HepG2 (cell line): Measurements from ENCODE around the gene MTRR. TPM values are rescaled to one million over a fixed set of nuclear protein-coding genes. Genes with fewer than 3 reads are reported as not detected.

Experiments
- CC2D1A ChIP-seq: sonication (generic); formaldehyde crosslinking; IDR thresholded peaks from 2 replicates; pipeline ENCODE4 v1.8.1; 2023; ENCODE audit warnings: mild to moderate bottlenecking, missing genetic modification reagents
- GATAD1 ChIP-seq: IDR thresholded peaks from 2 replicates; pipeline ENCODE4 v1.6.1; 2016; ENCODE audit warnings: missing genetic modification reagents, missing compliant biosample characterization
- KMT2A ChIP-seq: sonication (generic); formaldehyde crosslinking; IDR thresholded peaks from 2 replicates; pipeline ENCODE4 v1.4.0; 2020; ENCODE audit warnings: missing genetic modification reagents
- NKX3-1 ChIP-seq: sonication (generic); formaldehyde crosslinking; IDR thresholded peaks from 2 replicates; pipeline ENCODE4 v1.5.0; 2020; ENCODE audit warnings: missing genetic modification reagents
- NR2C2 ChIP-seq: sonication (generic); formaldehyde crosslinking; IDR thresholded peaks from 2 replicates; pipeline ENCODE4 v1.4.0; 2020; ENCODE audit warnings: missing genetic modification reagents, mild to moderate bottlenecking, moderate library complexity, borderline replicate concordance
- SIN3A ChIP-seq: IDR thresholded peaks from 2 replicates; pipeline ENCODE4 v1.6.1; 2011; ENCODE audit warnings: low read depth, mild to moderate bottlenecking, control low read depth, low read length, borderline replicate concordance
- SPEN ChIP-seq: sonication (generic); formaldehyde crosslinking; IDR thresholded peaks from 2 replicates; pipeline ENCODE4 v1.5.1; 2020; ENCODE audit warnings: low read depth, mild to moderate bottlenecking, missing genetic modification reagents
- SRSF9 ChIP-seq: fragments of 200-400 bp; formaldehyde crosslinking; IDR thresholded peaks from 2 replicates; pipeline ENCODE4 v1.6.1; 2018; ENCODE audit warnings: borderline replicate concordance, mild to moderate bottlenecking, low read depth, low read length; ENCODE audit not compliant: insufficient read depth, poor library complexity, severe bottlenecking
- ZBTB7A ChIP-seq: sonication (generic); formaldehyde crosslinking; IDR thresholded peaks from 2 replicates; pipeline ENCODE4 v1.8.0; 2022; ENCODE audit warnings: mild to moderate bottlenecking, missing genetic modification reagents
- ZNF263 ChIP-seq: sonication (generic); formaldehyde crosslinking; IDR thresholded peaks from 2 replicates; pipeline ENCODE4 v1.4.0; 2020; ENCODE audit warnings: missing genetic modification reagents
- ZNF264 ChIP-seq: sonication (generic); formaldehyde crosslinking; IDR thresholded peaks from 2 replicates; pipeline ENCODE4 v1.4.0; 2020; ENCODE audit warnings: missing genetic modification reagents
- ZNF331 ChIP-seq: sonication (generic); formaldehyde crosslinking; IDR thresholded peaks from 2 replicates; pipeline ENCODE4 v1.4.0; 2020; ENCODE audit warnings: missing genetic modification reagents
- polyA plus RNA-seq, 8 experiments: library from polyadenylated mRNA; depleted of rRNA in 3 of 8; stranded (reverse) in 7 of 8; unstranded in 1 of 8; fragments of >200 nt; fragmentation: Illumina TruSeq in 4 of 8; extraction: Trizol in 4 of 8; gene quantifications; 2 replicates each; pipeline versions ENCODE4 v1.2.1 to v1.2.3, GENCODE V29; 2011 to 2016; ENCODE audit warnings: low read depth in 4 of 8, missing spikeins in 1 of 8, mixed read lengths in 1 of 8; ENCODE audit not compliant: insufficient read depth in 1 of 8
- total RNA-seq, 5 experiments: library from RNA; depleted of rRNA; stranded (reverse); fragments of >200 nt; fragmentation: Illumina TruSeq; extraction: Trizol; gene quantifications; 2 replicates each; pipeline ENCODE4 v1.2.3, GENCODE V29; 2016; ENCODE audit warnings: low read depth in 1 of 5
- TF ChIP-seq, protein P1 (sequence below): sonication (generic); formaldehyde crosslinking; IDR thresholded peaks from 2 replicates; pipeline ENCODE4 v1.4.0; 2020; ENCODE audit warnings: mild to moderate bottlenecking, missing genetic modification reagents
- TF ChIP-seq, protein P2 (sequence below): sonication (generic); formaldehyde crosslinking; IDR thresholded peaks from 2 replicates; pipeline ENCODE4 v1.5.1; 2020; ENCODE audit warnings: mild to moderate bottlenecking, moderate library complexity, missing genetic modification reagents
- TF ChIP-seq, protein P3 (sequence below), 2 experiments: IDR thresholded peaks; 2 replicates each; pipeline ENCODE4 v1.6.1; 2011 to 2012; ENCODE audit warnings: low read length in 2 of 2, borderline replicate concordance in 1 of 2, low read depth in 1 of 2, mild to moderate bottlenecking in 1 of 2, moderate library complexity in 1 of 2

Gene MTRR
- total and polyA plus RNA-seq, 2 of the 13 experiments (the other 11 are each of a cell fraction or from before 2014, with no cell fraction given): 39.2 to 59.2 TPM

DNA sequence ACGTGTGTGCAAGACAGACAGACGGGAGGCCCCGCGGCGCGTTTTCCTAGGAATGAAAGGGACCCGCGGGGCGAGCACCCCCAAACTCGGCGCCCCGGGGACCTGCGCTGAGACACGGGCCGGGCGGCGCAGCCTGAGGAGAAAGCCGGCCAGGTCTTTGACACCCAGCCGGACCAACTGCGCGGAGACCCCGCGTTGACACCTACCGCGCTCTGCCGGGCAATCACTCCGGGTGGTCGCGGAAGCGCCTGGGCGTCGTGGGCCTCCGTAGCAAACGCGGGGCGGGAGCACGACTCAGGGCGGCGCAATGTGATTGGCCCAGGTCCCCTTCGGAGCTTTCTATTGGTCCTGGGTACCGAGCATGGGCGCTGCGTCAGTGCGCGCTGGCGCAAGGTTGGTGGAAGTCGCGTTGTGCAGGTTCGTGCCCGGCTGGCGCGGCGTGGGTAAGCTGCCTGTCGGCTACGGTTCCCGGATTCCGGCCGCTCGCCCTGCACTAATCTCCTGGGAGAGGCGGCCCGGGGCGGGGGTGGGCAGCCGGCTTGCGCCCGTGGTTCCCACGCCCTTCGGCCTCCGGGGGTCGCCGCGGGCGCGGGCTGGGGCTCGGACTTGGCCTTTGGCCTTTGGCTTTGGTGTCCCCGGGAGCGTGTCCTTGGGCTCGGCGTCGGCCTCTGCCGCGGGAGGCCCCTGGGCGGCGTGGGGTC, at the start of gene MTRR, which contains the start of gene FASTKD3 (continued):
- TF ChIP-seq, protein P1, sequence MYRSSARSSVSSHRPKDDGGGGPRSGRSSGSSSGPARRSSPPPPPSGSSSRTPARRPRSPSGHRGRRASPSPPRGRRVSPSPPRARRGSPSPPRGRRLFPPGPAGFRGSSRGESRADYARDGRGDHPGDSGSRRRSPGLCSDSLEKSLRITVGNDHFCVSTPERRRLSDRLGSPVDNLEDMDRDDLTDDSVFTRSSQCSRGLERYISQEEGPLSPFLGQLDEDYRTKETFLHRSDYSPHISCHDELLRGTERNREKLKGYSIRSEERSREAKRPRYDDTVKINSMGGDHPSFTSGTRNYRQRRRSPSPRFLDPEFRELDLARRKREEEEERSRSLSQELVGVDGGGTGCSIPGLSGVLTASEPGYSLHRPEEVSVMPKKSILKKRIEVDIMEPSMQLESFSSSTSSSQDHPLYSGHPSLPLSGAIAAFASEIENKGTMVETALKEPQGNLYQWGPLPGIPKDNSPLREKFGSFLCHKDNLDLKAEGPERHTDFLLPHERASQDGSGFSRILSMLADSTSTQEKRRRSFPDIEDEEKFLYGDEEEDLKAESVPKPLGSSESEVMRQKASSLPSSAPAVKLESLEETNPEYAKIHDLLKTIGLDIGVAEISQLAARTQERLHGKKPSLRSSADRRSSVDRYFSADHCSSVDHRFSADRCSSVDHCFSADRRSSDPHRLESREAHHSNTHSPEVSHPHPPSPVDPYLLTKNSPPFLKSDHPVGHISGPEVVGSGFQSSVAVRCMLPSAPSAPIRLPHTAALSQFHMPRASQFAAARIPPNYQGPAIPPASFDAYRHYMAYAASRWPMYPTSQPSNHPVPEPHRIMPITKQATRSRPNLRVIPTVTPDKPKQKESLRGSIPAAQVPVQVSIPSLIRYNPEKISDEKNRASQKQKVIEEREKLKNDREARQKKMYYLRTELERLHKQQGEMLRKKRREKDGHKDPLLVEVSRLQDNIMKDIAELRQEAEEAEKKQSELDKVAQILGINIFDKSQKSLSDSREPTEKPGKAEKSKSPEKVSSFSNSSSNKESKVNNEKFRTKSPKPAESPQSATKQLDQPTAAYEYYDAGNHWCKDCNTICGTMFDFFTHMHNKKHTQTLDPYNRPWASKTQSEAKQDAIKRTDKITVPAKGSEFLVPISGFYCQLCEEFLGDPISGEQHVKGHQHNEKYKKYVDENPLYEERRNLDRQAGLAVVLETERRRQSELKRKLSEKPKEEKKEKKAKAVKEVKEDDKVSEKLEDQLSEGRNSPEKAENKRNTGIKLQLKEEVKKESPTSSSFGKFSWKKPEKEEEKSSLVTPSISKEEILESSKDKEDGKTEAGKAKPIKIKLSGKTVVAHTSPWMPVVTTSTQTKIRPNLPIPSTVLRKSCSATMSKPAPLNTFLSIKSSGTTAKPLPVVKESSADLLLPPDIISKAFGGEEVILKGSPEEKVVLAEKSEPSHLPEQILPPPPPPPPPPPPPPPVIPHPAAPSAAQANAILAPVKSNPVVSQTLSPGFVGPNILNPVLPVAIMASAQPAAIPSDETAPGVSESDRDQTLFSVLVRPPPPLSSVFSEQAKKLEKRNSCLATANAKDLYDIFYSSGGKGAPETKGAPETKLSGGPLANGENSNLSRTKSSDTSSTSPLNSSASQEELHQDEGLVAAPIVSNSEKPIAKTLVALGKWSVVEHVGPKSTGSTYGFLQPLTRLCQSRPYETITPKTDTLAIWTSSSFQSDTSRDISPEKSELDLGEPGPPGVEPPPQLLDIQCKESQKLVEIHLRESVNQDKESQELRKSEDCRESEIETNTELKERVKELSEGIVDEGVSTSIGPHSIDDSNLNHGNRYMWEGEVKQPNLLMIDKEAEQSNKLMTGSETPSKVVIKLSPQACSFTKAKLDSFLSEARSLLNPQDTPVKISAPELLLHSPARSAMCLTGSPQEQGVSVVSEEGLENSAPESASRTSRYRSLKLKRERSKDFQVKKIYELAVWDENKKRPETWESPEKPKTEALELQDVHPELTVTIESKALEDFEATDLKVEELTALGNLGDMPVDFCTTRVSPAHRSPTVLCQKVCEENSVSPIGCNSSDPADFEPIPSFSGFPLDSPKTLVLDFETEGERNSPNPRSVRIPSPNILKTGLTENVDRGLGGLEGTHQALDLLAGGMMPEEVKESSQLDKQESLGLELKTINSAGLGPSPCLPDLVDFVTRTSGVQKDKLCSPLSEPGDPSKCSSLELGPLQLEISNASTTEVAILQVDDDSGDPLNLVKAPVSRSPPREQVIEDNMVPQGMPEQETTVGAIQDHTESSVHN (CRISPR knock-in tag): 0 out of 2 replicates have a peak, but pooled peaks have one; percentile 23
- TF ChIP-seq, protein P2, sequence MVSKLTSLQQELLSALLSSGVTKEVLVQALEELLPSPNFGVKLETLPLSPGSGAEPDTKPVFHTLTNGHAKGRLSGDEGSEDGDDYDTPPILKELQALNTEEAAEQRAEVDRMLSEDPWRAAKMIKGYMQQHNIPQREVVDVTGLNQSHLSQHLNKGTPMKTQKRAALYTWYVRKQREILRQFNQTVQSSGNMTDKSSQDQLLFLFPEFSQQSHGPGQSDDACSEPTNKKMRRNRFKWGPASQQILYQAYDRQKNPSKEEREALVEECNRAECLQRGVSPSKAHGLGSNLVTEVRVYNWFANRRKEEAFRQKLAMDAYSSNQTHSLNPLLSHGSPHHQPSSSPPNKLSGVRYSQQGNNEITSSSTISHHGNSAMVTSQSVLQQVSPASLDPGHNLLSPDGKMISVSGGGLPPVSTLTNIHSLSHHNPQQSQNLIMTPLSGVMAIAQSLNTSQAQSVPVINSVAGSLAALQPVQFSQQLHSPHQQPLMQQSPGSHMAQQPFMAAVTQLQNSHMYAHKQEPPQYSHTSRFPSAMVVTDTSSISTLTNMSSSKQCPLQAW (CRISPR knock-in tag): peak; percentile 30; the same call in 1 of the 2 replicates
- peak; percentile 89 for TF ChIP-seq KMT2A (CRISPR knock-in tag)
- TF ChIP-seq SRSF9: no peak
- TF ChIP-seq ZNF331 (CRISPR knock-in tag): peak; percentile 17; the same call in 1 of the 2 replicates
- TF ChIP-seq ZNF263 (CRISPR knock-in tag): no peak; the same call in 1 of the 2 replicates
- TF ChIP-seq SPEN: peak; percentile 68
- peak; percentile 97 for TF ChIP-seq ZBTB7A (CRISPR knock-in tag)
- TF ChIP-seq, protein P3, sequence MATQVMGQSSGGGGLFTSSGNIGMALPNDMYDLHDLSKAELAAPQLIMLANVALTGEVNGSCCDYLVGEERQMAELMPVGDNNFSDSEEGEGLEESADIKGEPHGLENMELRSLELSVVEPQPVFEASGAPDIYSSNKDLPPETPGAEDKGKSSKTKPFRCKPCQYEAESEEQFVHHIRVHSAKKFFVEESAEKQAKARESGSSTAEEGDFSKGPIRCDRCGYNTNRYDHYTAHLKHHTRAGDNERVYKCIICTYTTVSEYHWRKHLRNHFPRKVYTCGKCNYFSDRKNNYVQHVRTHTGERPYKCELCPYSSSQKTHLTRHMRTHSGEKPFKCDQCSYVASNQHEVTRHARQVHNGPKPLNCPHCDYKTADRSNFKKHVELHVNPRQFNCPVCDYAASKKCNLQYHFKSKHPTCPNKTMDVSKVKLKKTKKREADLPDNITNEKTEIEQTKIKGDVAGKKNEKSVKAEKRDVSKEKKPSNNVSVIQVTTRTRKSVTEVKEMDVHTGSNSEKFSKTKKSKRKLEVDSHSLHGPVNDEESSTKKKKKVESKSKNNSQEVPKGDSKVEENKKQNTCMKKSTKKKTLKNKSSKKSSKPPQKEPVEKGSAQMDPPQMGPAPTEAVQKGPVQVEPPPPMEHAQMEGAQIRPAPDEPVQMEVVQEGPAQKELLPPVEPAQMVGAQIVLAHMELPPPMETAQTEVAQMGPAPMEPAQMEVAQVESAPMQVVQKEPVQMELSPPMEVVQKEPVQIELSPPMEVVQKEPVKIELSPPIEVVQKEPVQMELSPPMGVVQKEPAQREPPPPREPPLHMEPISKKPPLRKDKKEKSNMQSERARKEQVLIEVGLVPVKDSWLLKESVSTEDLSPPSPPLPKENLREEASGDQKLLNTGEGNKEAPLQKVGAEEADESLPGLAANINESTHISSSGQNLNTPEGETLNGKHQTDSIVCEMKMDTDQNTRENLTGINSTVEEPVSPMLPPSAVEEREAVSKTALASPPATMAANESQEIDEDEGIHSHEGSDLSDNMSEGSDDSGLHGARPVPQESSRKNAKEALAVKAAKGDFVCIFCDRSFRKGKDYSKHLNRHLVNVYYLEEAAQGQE (IDR thresholded peaks at IDR 0.05; ENCODE audit: borderline replicate concordance in 1 of 2, low read depth in 1 of 2, low read length in 2 of 2): no peak
- TF ChIP-seq GATAD1: peak; percentile 87
- 0 out of 2 replicates have a peak, but pooled peaks have one; percentile 33 for TF ChIP-seq ZNF264 (CRISPR knock-in tag)
- no peak for TF ChIP-seq CC2D1A (CRISPR knock-in tag)
- TF ChIP-seq NKX3-1 (CRISPR knock-in tag): 0 out of 2 replicates have a peak, but pooled peaks have one; percentile 50
- TF ChIP-seq NR2C2 (CRISPR knock-in tag): peak; percentile 80
- TF ChIP-seq SIN3A: peak; percentile 83; the same call in 1 of the 2 replicates
